HG03575 (cell line): ENCODE results near the gene ZNF205.
"Not testable (repeated sequence)": the region's sequence is repeated elsewhere in the genome, so short reads cannot be mapped to it uniquely, and the experiment has no call there.

Source experiments
- ATAC-seq: cut with Tn5 transposase; IDR thresholded peaks from one replicate; pipeline ENCODE4 v1.9.1; 2021; ENCODE audit not compliant: unreplicated experiment, insufficient number of reproducible peaks, low FRiP score; ENCODE audit errors: extremely low read depth

Gene ZNF205

GRCh38 chr16:3158510-3159314 lies 46.3 kb downstream of the ZNF205 start:
- ATAC-seq, result no peak

- ATAC-seq, result no peak
Measured at GRCh38 chr16:3161235-3162018, 49.0 kb downstream of the ZNF205 start.

- ATAC-seq, result no peak
Measured at GRCh38 chr16:3164121-3164991, 52.0 kb downstream of the ZNF205 start.

GRCh38 chr16:3165111-3165822 lies 52.9 kb downstream of the ZNF205 start:
- ATAC-seq, result no peak

GRCh38 chr16:3166505-3166886 lies 54.1 kb downstream of the ZNF205 start:
- no peak for ATAC-seq

GRCh38 chr16:3168729-3169128 lies 56.3 kb downstream of the ZNF205 start:
- ATAC-seq, result not testable (repeated sequence)
